Natural killer cell (primary cell): Measurements from ENCODE around the gene HNRNPUL1. TPM values are rescaled to one million over a fixed set of nuclear protein-coding genes. Genes with fewer than 3 reads are reported as not detected.
A peak's percentile ranks its signal among the peaks of the same experiment; 100 is the strongest.
"Not testable (repeated sequence)": the region's sequence is repeated elsewhere in the genome, so short reads cannot be mapped to it uniquely, and the experiment has no call there.

ENCODE experiments used
- ATAC-seq, 3 donors: fragments of 150-1000 bp in 2 of 3; fragments of 200-7000 bp in 1 of 3; cut with Tn5 transposase; 1 replicate in 1 of 3; 2 replicates in 2 of 3; pipeline ENCODE4 v1.10.0; 2021; ENCODE audit warnings: mild to moderate bottlenecking in 2 of 3, moderate library complexity in 2 of 3
- DNase-seq, 2 donors: peaks; one replicate each; pipeline versions ENCODE4 v3.0.0 to v3.0.0-alpha.2; 2013 to 2021; ENCODE audit warnings: mixed read lengths in 1 of 2
- H3K27ac ChIP-seq: one replicate; pipeline ENCODE4 v1.5.1; 2013; ENCODE audit warnings: mild to moderate bottlenecking, low read length
- H3K27me3 ChIP-seq: one replicate; pipeline ENCODE4 v1.6.1; 2013; ENCODE audit warnings: low read length; ENCODE audit not compliant: control insufficient read depth, insufficient read depth
- H3K36me3 ChIP-seq: one replicate; pipeline ENCODE4 v1.6.1; 2013; ENCODE audit warnings: low read length; ENCODE audit not compliant: control insufficient read depth, insufficient read depth
- H3K4me1 ChIP-seq: one replicate; pipeline ENCODE4 v1.6.1; 2013; ENCODE audit warnings: low read length; ENCODE audit not compliant: control insufficient read depth, insufficient read depth
- H3K4me3 ChIP-seq: one replicate; pipeline ENCODE4 v1.5.1; 2013; ENCODE audit warnings: low read length
- H3K9me3 ChIP-seq: one replicate; pipeline ENCODE4 v1.6.1; 2013; ENCODE audit warnings: low read length; ENCODE audit not compliant: control insufficient read depth, insufficient read depth
- H3K27ac Mint-ChIP-seq, 2 donors: one replicate each; pipeline ENCODE4 v1.8.0; 2022; ENCODE audit warnings: mild to moderate bottlenecking in 2 of 2, mixed read lengths in 2 of 2, moderate library complexity in 1 of 2
- H3K27me3 Mint-ChIP-seq, 2 donors: one replicate each; pipeline ENCODE4 v1.8.0; 2022; ENCODE audit warnings: low read depth in 2 of 2, mixed read lengths in 2 of 2
- H3K36me3 Mint-ChIP-seq: one replicate; pipeline ENCODE4 v1.8.0; 2022; ENCODE audit warnings: mixed read lengths
- H3K4me1 Mint-ChIP-seq, 2 donors: one replicate each; pipeline ENCODE4 v1.8.0; 2022; ENCODE audit warnings: mixed read lengths in 2 of 2
- H3K4me3 Mint-ChIP-seq: one replicate; pipeline ENCODE4 v1.8.0; 2022; ENCODE audit warnings: mild to moderate bottlenecking, moderate library complexity, mixed read lengths
- H3K9me3 Mint-ChIP-seq, 2 donors: one replicate each; pipeline ENCODE4 v1.8.0; 2022; ENCODE audit warnings: mixed read lengths in 2 of 2
- CTCF ChIP-seq: fragments of 200-600 bp; IDR thresholded peaks from one replicate; pipeline ENCODE4 v1.8.0; 2022; ENCODE audit warnings: antibody characterized with exemption
- WGBS: methylation state at CpG from one replicate; pipeline ENCODE4 v1.1.7; 2013; ENCODE audit warnings: missing lambda C conversion rate; ENCODE audit not compliant: insufficient coverage; 5-methylcytosine and 5-hydroxymethylcytosine counted together
- intact Hi-C: fragments of 100-400 bp; cut with micrococcal nuclease; formaldehyde crosslinking; loops from one replicate; pipeline ENCODE4 v1.14.2; 2022
- total RNA-seq, 4 donors: library from RNA; stranded (reverse); fragments of 120-200 nt in 1 of 4; gene quantifications; one replicate each; pipeline versions ENCODE4 v1.2.3 to v1.2.4, GENCODE V29; 2013 to 2022

HNRNPUL1 gene
- total RNA-seq, 3 donors from 2014 or later (not counting 1 experiment from before 2014, with no cell fraction given), result 279 to 360 (median 315) TPM

GRCh38 chr19:41341669-41342490 lies 77.7 kb downstream of the HNRNPUL1 start:
- ATAC-seq (peak; percentile 22 to 40 (median 31)), DNase-seq (peak in 1 of 2 donors; percentile 52)
- Mint-ChIP-seq H3K4me1 (peaks cover 52 to 59% of the 10 kb centered on the region in 2 donors), H3K4me3 (peak overlapping the region; percentile 75), H3K27me3 (no peaks in the 10 kb centered on the region), H3K36me3 (peaks cover 6% of the 10 kb centered on the region), H3K27ac (peak overlapping the region; percentile 75 to 76), H3K9me3 (no peaks in the 10 kb centered on the region)
- Histone ChIP-seq H3K27ac (peak overlapping the region; percentile 38), H3K4me3 (no peak overlapping the region), H3K9me3 (no peaks in the 10 kb centered on the region), H3K36me3 (peaks cover 74% of the 10 kb centered on the region), H3K27me3 (no peaks in the 10 kb centered on the region), H3K4me1 (peaks cover 56% of the 10 kb centered on the region)
- intact Hi-C loops, result no loop called here
- 70% methylated on average over 18 of the region's 20 CpGs for WGBS
- TF ChIP-seq CTCF, result no peak

- H3K27me3 Mint-ChIP-seq, result no peaks in the 10 kb centered on the region
- Histone ChIP-seq H3K27me3 (no peaks in the 10 kb centered on the region), H3K4me3 (no peak overlapping the region), H3K9me3 (no peaks in the 10 kb centered on the region), H3K4me1 (peaks cover 77% of the 10 kb centered on the region), H3K27ac (peak overlapping the region; percentile 24), H3K36me3 (peaks cover 66% of the 10 kb centered on the region)
- no peak for TF ChIP-seq CTCF
- peaks cover 58 to 65% of the 10 kb centered on the region in 2 donors for H3K4me1 Mint-ChIP-seq
- WGBS, result 100% methylated on average over 2 of the region's 2 CpGs
- H3K27ac Mint-ChIP-seq, result peak overlapping the region; percentile 75 to 76
- H3K4me3 Mint-ChIP-seq, result peak overlapping the region; percentile 60
- DNase-seq (no peak), ATAC-seq (no peak)
- intact Hi-C loops, result no loop called here
- H3K36me3 Mint-ChIP-seq, result no peaks in the 10 kb centered on the region
- H3K9me3 Mint-ChIP-seq, result no peaks in the 10 kb centered on the region
Observed at GRCh38 chr19:41344162-41344561, 80.0 kb downstream of the HNRNPUL1 start.

- H3K27ac ChIP-seq, ATAC-seq, H3K9me3 ChIP-seq, H3K27me3 Mint-ChIP-seq, H3K36me3 Mint-ChIP-seq, DNase-seq, H3K4me3 Mint-ChIP-seq, intact Hi-C loops, H3K4me3 ChIP-seq, H3K9me3 Mint-ChIP-seq, H3K27me3 ChIP-seq: not testable (repeated sequence)
- WGBS, result 92% methylated on average over 8 of the region's 9 CpGs
- Histone ChIP-seq H3K4me1 (peaks cover 88% of the 10 kb centered on the region), H3K36me3 (peaks cover 46% of the 10 kb centered on the region)
- H3K4me1 Mint-ChIP-seq, result peaks cover 58 to 74% of the 10 kb centered on the region in 2 donors
- peak overlapping the region; percentile 47 to 90 for H3K27ac Mint-ChIP-seq
Observed at GRCh38 chr19:41346916-41347315, 82.7 kb downstream of the HNRNPUL1 start.

GRCh38 chr19:41350735-41351338 lies 86.7 kb downstream of the HNRNPUL1 start:
- peak overlapping the region; percentile 90 to 96 for H3K27ac Mint-ChIP-seq
- peak in 1 of 2 donors; percentile 43 for DNase-seq
- Histone ChIP-seq H3K4me3 (peak overlapping the region; percentile 90), H3K9me3 (no peaks in the 10 kb centered on the region), H3K4me1 (peaks cover 65% of the 10 kb centered on the region), H3K36me3 (peaks cover 18% of the 10 kb centered on the region), H3K27ac (peak overlapping the region; percentile 90), H3K27me3 (no peaks in the 10 kb centered on the region)
- WGBS, result 2% methylated on average over 20 of the region's 22 CpGs
- TF ChIP-seq CTCF, result no peak
- peak overlapping the region; percentile 93 for H3K4me3 Mint-ChIP-seq
- H3K4me1 Mint-ChIP-seq, result peaks cover 52 to 65% of the 10 kb centered on the region in 2 donors
- H3K27me3 Mint-ChIP-seq, result peaks cover 0 to 2% of the 10 kb centered on the region in 2 donors
- intact Hi-C loops, result loop anchor here (1.0 to 5.0 kb wide), 3 partner anchors 23 to 46 kb away; partner anchors contain the start of genes BCKDHA and EXOSC5
- no peak for ATAC-seq
- no peaks in the 10 kb centered on the region for H3K9me3 Mint-ChIP-seq
- peaks cover 7% of the 10 kb centered on the region for H3K36me3 Mint-ChIP-seq
